A549 (cell line): ENCODE measurements around the gene IPO13.

Experiments used
- HOXA7 ChIP-seq: fragments of 250-450 bp; sonication (Bioruptor Pico); IDR thresholded peaks from 2 replicates; pipeline ENCODE4 v1.5.0; 2020; ENCODE audit warnings: mild to moderate bottlenecking, moderate library complexity
- JUN ChIP-seq, 2 experiments: fragments of >200 bp; sonication (Bioruptor Twin); formaldehyde crosslinking; IDR thresholded peaks; 2 replicates in 1 of 2; 3 replicates in 1 of 2; pipeline ENCODE4 v1.6.1; 2016 to 2017
- RFX5 ChIP-seq: fragments of 450-650 bp; IDR thresholded peaks from 2 replicates; pipeline ENCODE4 v1.7.1; 2014; ENCODE audit warnings: antibody characterized with exemption, mild to moderate bottlenecking, moderate library complexity
- TF ChIP-seq, protein P1 (sequence below): fragments of >200 bp; sonication (Bioruptor Twin); formaldehyde crosslinking; IDR thresholded peaks from 3 replicates; pipeline ENCODE4 v1.5.1; 2016
- TF ChIP-seq, protein P2 (sequence below): fragments of 200-600 bp; sonication (generic); IDR thresholded peaks from 2 replicates; pipeline ENCODE4 v1.6.1; 2016; ENCODE audit warnings: antibody characterized with exemption, mild to moderate bottlenecking, moderate library complexity
- TF ChIP-seq, protein P3 (sequence below): IDR thresholded peaks from 2 replicates; pipeline ENCODE4 v1.6.1; 2012

DNA sequence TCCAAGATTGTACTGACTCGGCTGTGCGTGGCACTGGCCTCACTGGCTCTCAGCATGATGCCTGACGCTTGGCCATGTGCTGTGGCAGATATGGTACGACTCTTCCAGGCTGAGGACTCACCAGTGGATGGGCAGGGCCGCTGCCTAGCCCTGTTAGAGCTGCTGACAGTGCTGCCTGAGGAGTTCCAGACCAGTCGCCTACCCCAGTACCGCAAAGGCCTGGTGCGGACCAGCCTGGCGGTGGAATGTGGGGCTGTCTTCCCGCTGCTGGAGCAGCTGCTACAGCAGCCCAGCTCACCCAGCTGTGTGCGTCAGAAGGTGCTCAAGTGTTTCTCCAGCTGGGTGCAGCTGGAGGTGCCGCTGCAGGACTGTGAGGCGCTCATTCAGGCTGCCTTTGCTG is 2.9 kb downstream of the IPO13 start:
- TF ChIP-seq, protein P1, sequence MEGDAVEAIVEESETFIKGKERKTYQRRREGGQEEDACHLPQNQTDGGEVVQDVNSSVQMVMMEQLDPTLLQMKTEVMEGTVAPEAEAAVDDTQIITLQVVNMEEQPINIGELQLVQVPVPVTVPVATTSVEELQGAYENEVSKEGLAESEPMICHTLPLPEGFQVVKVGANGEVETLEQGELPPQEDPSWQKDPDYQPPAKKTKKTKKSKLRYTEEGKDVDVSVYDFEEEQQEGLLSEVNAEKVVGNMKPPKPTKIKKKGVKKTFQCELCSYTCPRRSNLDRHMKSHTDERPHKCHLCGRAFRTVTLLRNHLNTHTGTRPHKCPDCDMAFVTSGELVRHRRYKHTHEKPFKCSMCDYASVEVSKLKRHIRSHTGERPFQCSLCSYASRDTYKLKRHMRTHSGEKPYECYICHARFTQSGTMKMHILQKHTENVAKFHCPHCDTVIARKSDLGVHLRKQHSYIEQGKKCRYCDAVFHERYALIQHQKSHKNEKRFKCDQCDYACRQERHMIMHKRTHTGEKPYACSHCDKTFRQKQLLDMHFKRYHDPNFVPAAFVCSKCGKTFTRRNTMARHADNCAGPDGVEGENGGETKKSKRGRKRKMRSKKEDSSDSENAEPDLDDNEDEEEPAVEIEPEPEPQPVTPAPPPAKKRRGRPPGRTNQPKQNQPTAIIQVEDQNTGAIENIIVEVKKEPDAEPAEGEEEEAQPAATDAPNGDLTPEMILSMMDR, result no peak
- TF ChIP-seq RFX5 (no peak), JUN (IDR thresholded peaks at IDR 0.05) (no peak), HOXA7 (CRISPR knock-in tag) (no peak)
- TF ChIP-seq, protein P2, sequence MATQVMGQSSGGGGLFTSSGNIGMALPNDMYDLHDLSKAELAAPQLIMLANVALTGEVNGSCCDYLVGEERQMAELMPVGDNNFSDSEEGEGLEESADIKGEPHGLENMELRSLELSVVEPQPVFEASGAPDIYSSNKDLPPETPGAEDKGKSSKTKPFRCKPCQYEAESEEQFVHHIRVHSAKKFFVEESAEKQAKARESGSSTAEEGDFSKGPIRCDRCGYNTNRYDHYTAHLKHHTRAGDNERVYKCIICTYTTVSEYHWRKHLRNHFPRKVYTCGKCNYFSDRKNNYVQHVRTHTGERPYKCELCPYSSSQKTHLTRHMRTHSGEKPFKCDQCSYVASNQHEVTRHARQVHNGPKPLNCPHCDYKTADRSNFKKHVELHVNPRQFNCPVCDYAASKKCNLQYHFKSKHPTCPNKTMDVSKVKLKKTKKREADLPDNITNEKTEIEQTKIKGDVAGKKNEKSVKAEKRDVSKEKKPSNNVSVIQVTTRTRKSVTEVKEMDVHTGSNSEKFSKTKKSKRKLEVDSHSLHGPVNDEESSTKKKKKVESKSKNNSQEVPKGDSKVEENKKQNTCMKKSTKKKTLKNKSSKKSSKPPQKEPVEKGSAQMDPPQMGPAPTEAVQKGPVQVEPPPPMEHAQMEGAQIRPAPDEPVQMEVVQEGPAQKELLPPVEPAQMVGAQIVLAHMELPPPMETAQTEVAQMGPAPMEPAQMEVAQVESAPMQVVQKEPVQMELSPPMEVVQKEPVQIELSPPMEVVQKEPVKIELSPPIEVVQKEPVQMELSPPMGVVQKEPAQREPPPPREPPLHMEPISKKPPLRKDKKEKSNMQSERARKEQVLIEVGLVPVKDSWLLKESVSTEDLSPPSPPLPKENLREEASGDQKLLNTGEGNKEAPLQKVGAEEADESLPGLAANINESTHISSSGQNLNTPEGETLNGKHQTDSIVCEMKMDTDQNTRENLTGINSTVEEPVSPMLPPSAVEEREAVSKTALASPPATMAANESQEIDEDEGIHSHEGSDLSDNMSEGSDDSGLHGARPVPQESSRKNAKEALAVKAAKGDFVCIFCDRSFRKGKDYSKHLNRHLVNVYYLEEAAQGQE, result no peak
- TF ChIP-seq, protein P3, sequence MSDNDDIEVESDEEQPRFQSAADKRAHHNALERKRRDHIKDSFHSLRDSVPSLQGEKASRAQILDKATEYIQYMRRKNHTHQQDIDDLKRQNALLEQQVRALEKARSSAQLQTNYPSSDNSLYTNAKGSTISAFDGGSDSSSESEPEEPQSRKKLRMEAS, result no peak
